Measurements from ENCODE around the gene NR3C1. TPM values are rescaled to one million over a fixed set of nuclear protein-coding genes. Genes with fewer than 3 reads are reported as not detected.

NR3C1 gene
- polyA plus RNA-seq, 1 donor (not counting 4 experiments of a cell fraction or from before 2014, with no cell fraction given) = 30.7 TPM

DNA sequence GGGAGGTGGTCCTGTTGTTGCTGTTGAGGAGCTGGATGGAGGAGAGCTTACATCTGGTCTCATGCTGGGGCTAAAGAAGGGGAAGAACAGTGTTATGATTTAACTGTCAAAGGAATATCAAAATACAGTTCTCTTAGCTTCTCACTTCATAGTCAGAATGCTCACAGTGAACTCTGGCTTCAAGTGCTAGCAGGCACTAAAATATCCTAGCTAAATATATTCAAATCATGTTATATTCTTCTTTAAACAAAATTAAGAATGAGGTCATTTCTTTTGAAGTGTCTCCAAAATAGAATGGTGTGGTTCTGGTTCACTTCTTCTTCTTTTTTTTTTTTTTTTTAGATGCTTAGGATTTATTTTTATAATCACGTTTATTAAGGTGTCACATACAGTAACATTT lies 89.4 kb downstream of the NR3C1 start:
- Histone ChIP-seq H3K9me1 (ENCODE audit: control insufficient read depth, extremely low read depth, insufficient read depth, low read length) (no peaks in the 10 kb centered on the region), H2AFZ (ENCODE audit: control insufficient read depth, low read length) (no peak overlapping the region), H3K27me3 (ENCODE audit: control insufficient read depth, extremely low read depth, insufficient read depth, low read length) (no peaks in the 10 kb centered on the region), H3K36me3 (ENCODE audit: control insufficient read depth in 2 of 2, extremely low read depth in 1 of 2, insufficient read depth in 2 of 2, low read length in 2 of 2) (peaks cover under 1 to 16% of the 10 kb centered on the region in 2 experiments), H3K9ac (ENCODE audit: control insufficient read depth, extremely low read depth, insufficient read depth, low read length) (no peak overlapping the region), H3K79me2 (ENCODE audit: control insufficient read depth, insufficient read depth, low read length) (peaks cover 52% of the 10 kb centered on the region), H3K4me1 (ENCODE audit: control insufficient read depth, extremely low read depth, insufficient read depth, low read length) (peaks cover 64% of the 10 kb centered on the region), H3K9me3 (ENCODE audit: control insufficient read depth, low read depth, low read length) (no peaks in the 10 kb centered on the region), H3K27ac (ENCODE audit: control insufficient read depth, insufficient read depth, low read length) (peak overlapping the region; percentile 59), H3K4me2 (ENCODE audit: control insufficient read depth, extremely low read depth, insufficient read depth, low read depth, low read length) (no peak overlapping the region), H3K4me3 (ENCODE audit: control insufficient read depth in 2 of 3, extremely low read depth in 1 of 3, insufficient read depth in 2 of 3, low read depth in 1 of 3, low read length in 3 of 3) (no peak overlapping the region), H4K20me1 (ENCODE audit: control insufficient read depth, extremely low read depth, insufficient read depth, low read length) (no peaks in the 10 kb centered on the region)
- FAIRE-seq = peak; percentile 32
- dilution Hi-C loops (cut with MboI; ENCODE audit: extremely low pct_ligation_motif_present, low sequenced_read_pairs) = no loop called here
- no peak for DNase-seq (ENCODE audit: low read depth, low spot score)
- TF ChIP-seq, protein P1, sequence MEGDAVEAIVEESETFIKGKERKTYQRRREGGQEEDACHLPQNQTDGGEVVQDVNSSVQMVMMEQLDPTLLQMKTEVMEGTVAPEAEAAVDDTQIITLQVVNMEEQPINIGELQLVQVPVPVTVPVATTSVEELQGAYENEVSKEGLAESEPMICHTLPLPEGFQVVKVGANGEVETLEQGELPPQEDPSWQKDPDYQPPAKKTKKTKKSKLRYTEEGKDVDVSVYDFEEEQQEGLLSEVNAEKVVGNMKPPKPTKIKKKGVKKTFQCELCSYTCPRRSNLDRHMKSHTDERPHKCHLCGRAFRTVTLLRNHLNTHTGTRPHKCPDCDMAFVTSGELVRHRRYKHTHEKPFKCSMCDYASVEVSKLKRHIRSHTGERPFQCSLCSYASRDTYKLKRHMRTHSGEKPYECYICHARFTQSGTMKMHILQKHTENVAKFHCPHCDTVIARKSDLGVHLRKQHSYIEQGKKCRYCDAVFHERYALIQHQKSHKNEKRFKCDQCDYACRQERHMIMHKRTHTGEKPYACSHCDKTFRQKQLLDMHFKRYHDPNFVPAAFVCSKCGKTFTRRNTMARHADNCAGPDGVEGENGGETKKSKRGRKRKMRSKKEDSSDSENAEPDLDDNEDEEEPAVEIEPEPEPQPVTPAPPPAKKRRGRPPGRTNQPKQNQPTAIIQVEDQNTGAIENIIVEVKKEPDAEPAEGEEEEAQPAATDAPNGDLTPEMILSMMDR (optimal IDR thresholded peaks at IDR 0.05 in 1 of 3, IDR thresholded peaks at IDR 0.05 in 1 of 3, conservative IDR thresholded peaks at IDR 0.05 in 1 of 3; ENCODE audit: extremely low read depth in 1 of 3, insufficient read depth in 2 of 3, low read length in 3 of 3) = no peak
- no peak for TF ChIP-seq EZH2 (IDR thresholded peaks at IDR 0.05; ENCODE audit: low read length)

- Histone ChIP-seq H3K9me1 (ENCODE audit: control insufficient read depth, extremely low read depth, insufficient read depth, low read length) (no peaks in the 10 kb centered on the region), H3K9me3 (ENCODE audit: control insufficient read depth, low read depth, low read length) (no peaks in the 10 kb centered on the region), H4K20me1 (ENCODE audit: control insufficient read depth, extremely low read depth, insufficient read depth, low read length) (no peaks in the 10 kb centered on the region), H3K27ac (ENCODE audit: control insufficient read depth, insufficient read depth, low read length) (peak overlapping the region; percentile 59), H2AFZ (ENCODE audit: control insufficient read depth, low read length) (no peak overlapping the region), H3K79me2 (ENCODE audit: control insufficient read depth, insufficient read depth, low read length) (peaks cover 49% of the 10 kb centered on the region), H3K4me2 (ENCODE audit: control insufficient read depth, extremely low read depth, insufficient read depth, low read depth, low read length) (no peak overlapping the region), H3K36me3 (ENCODE audit: control insufficient read depth in 2 of 2, extremely low read depth in 1 of 2, insufficient read depth in 2 of 2, low read length in 2 of 2) (peaks cover 4 to 16% of the 10 kb centered on the region in 2 experiments), H3K4me1 (ENCODE audit: control insufficient read depth, extremely low read depth, insufficient read depth, low read length) (peaks cover 59% of the 10 kb centered on the region), H3K27me3 (ENCODE audit: control insufficient read depth, extremely low read depth, insufficient read depth, low read length) (no peaks in the 10 kb centered on the region), H3K4me3 (ENCODE audit: control insufficient read depth in 2 of 3, extremely low read depth in 1 of 3, insufficient read depth in 2 of 3, low read depth in 1 of 3, low read length in 3 of 3) (no peak overlapping the region), H3K9ac (ENCODE audit: control insufficient read depth, extremely low read depth, insufficient read depth, low read length) (peak overlapping the region; percentile 13)
- no peak for TF ChIP-seq EZH2 (IDR thresholded peaks at IDR 0.05; ENCODE audit: low read length)
- TF ChIP-seq, protein P1 (optimal IDR thresholded peaks at IDR 0.05 in 1 of 3, IDR thresholded peaks at IDR 0.05 in 1 of 3, conservative IDR thresholded peaks at IDR 0.05 in 1 of 3; ENCODE audit: extremely low read depth in 1 of 3, insufficient read depth in 2 of 3, low read length in 3 of 3) = no peak
- dilution Hi-C loops (cut with MboI; ENCODE audit: extremely low pct_ligation_motif_present, low sequenced_read_pairs) = no loop called here
- DNase-seq (ENCODE audit: low read depth, low spot score) (no peak), FAIRE-seq (no peak)
Measured at GRCh38 chr5:143313298-143313852, 90.1 kb downstream of the NR3C1 start.

Data from keratinocyte (primary cell).